GM12878 (cell line): ENCODE data around the gene NFKBIE.

Source experiments
- ATF7 ChIP-seq: fragments of 450-650 bp; IDR thresholded peaks from 2 replicates; pipeline ENCODE4 v1.6.1; 2016; ENCODE audit warnings: low read depth, mild to moderate bottlenecking
- CEBPB ChIP-seq, 2 experiments: fragments of 150-350 bp in 1 of 2; IDR thresholded peaks; 2 replicates each; pipeline ENCODE4 v1.6.1; 2012 to 2014; ENCODE audit warnings: low read depth in 2 of 2, low read length in 2 of 2, borderline replicate concordance in 1 of 2, inconsistent platforms in 1 of 2
- CTCF ChIP-seq, 3 experiments: IDR thresholded peaks in 2 of 3; conservative IDR thresholded peaks in 1 of 3; 2 replicates each; pipeline ENCODE4 v1.5.1; 2011; ENCODE audit warnings: low read depth in 3 of 3, low read length in 3 of 3, mild to moderate bottlenecking in 3 of 3, control low read depth in 2 of 3, moderate library complexity in 2 of 3, inconsistent platforms in 1 of 3, mixed read lengths in 1 of 3; ENCODE audit not compliant: control insufficient read depth in 2 of 3, insufficient read depth in 1 of 3; ENCODE audit errors: extremely low read depth in 1 of 3
- MLLT1 ChIP-seq: fragments of 450-650 bp; IDR thresholded peaks from 2 replicates; pipeline ENCODE4 v1.6.1; 2016; ENCODE audit warnings: mild to moderate bottlenecking
- NR2F1 ChIP-seq: fragments of 450-650 bp; conservative IDR thresholded peaks from 2 replicates; pipeline ENCODE4 v1.6.1; 2017; ENCODE audit warnings: mild to moderate bottlenecking
- SPI1 ChIP-seq: IDR thresholded peaks from 2 replicates; pipeline ENCODE4 v1.6.1; 2011; ENCODE audit warnings: low read depth, mild to moderate bottlenecking, low read length, moderate library complexity, borderline replicate concordance; ENCODE audit not compliant: insufficient read depth
- USF2 ChIP-seq: IDR thresholded peaks from 2 replicates; pipeline ENCODE4 v1.6.1; 2011; ENCODE audit warnings: low read depth, low read length, improper control_type of control experiment, borderline replicate concordance

- TF ChIP-seq CTCF (IDR thresholded peaks at IDR 0.05 in 2 of 3, conservative IDR thresholded peaks at IDR 0.05 in 1 of 3; ENCODE audit: control insufficient read depth in 2 of 3, extremely low read depth in 1 of 3, insufficient read depth in 1 of 3, low read depth in 3 of 3, low read length in 3 of 3) (no peak), NR2F1 (no peak), ATF7 (no peak), USF2 (no peak), CEBPB (IDR thresholded peaks at IDR 0.05; ENCODE audit: borderline replicate concordance in 1 of 2, low read depth in 2 of 2, low read length in 2 of 2) (no peak), MLLT1 (no peak), SPI1 (no peak)
Measured at GRCh38 chr6:44285552-44286284, 20.4 kb upstream of the NFKBIE start.
